CD4-positive, alpha-beta T cell (primary cell): ENCODE data around the gene GABRD. TPM values are rescaled to one million over a fixed set of nuclear protein-coding genes. Genes with fewer than 3 reads are reported as not detected.

Source experiments
- ATAC-seq: fragments of 200-7000 bp; cut with Tn5 transposase; one replicate; pipeline ENCODE4 v1.10.0; 2022; ENCODE audit warnings: mild to moderate bottlenecking; ENCODE audit not compliant: poor library complexity
- CTCF ChIA-PET: fragments of 350-600 bp; sonication (Branson Sonifier 250); formaldehyde crosslinking; loops from one replicate; lab custom pipeline; 2021; ENCODE audit warnings: antibody characterized with exemption, inconsistent platforms; lab: Charles Lee
- POLR2A ChIA-PET: fragments of 350-600 bp; sonication (Branson Sonifier 250); formaldehyde crosslinking; loops from one replicate; lab custom pipeline; 2021; ENCODE audit warnings: antibody characterized with exemption, inconsistent platforms; lab: Charles Lee
- DNase-seq, 14 experiments: peaks; one replicate each; pipeline ENCODE4 v3.0.0-alpha.2; 2013 to 2020; ENCODE audit warnings: mixed read lengths in 2 of 14
- H3K27ac ChIP-seq, 2 donors: one replicate each; pipeline versions ENCODE4 v1.5.1 to v1.7.0; 2013; ENCODE audit warnings: low read length in 2 of 2, low read depth in 1 of 2, mild to moderate bottlenecking in 1 of 2
- H3K27me3 ChIP-seq, 2 experiments: 1 replicate in 1 of 2; 2 replicates in 1 of 2; pipeline versions ENCODE4 v1.6.1 to v1.7.0; 2013; ENCODE audit warnings: low read length in 2 of 2, control low read depth in 1 of 2, mild to moderate bottlenecking in 1 of 2, moderate library complexity in 1 of 2; ENCODE audit not compliant: insufficient read depth in 2 of 2, control insufficient read depth in 1 of 2
- H3K36me3 ChIP-seq: one replicate; pipeline ENCODE4 v1.6.1; 2013; ENCODE audit warnings: low read length, control low read depth; ENCODE audit not compliant: insufficient read depth
- H3K4me1 ChIP-seq: one replicate; pipeline ENCODE4 v1.6.1; 2013; ENCODE audit warnings: low read length, control low read depth; ENCODE audit not compliant: insufficient read depth
- H3K4me3 ChIP-seq: one replicate; pipeline ENCODE4 v1.5.1; 2013; ENCODE audit warnings: mild to moderate bottlenecking, low read length, moderate library complexity
- H3K9me3 ChIP-seq, 2 experiments: 1 replicate in 1 of 2; 2 replicates in 1 of 2; pipeline versions ENCODE4 v1.6.1 to v1.7.0; 2013; ENCODE audit warnings: low read length in 2 of 2, mild to moderate bottlenecking in 2 of 2, control low read depth in 1 of 2, moderate library complexity in 1 of 2; ENCODE audit not compliant: control insufficient read depth in 1 of 2, insufficient read depth in 1 of 2
- H3K27ac Mint-ChIP-seq: one replicate; pipeline ENCODE4 v1.8.0; 2020; ENCODE audit warnings: mixed read lengths
- H3K27me3 Mint-ChIP-seq: one replicate; pipeline ENCODE4 v1.8.0; 2021; ENCODE audit warnings: mixed read lengths
- H3K36me3 Mint-ChIP-seq: one replicate; pipeline ENCODE4 v1.8.0; 2021; ENCODE audit warnings: low read depth, mixed read lengths
- H3K4me1 Mint-ChIP-seq: one replicate; pipeline ENCODE4 v1.8.0; 2021; ENCODE audit warnings: low read depth, mixed read lengths
- H3K4me3 Mint-ChIP-seq: one replicate; pipeline ENCODE4 v1.8.0; 2020; ENCODE audit warnings: mild to moderate bottlenecking, mixed read lengths
- H3K9me3 Mint-ChIP-seq: one replicate; pipeline ENCODE4 v1.8.0; 2020; ENCODE audit warnings: mixed read lengths
- CTCF ChIP-seq: fragments of 200-600 bp; IDR thresholded peaks from one replicate; pipeline ENCODE4 v1.8.0; 2022; ENCODE audit warnings: antibody characterized with exemption, mild to moderate bottlenecking
- intact Hi-C, 2 experiments: fragments of 100-400 bp; cut with DNase I in 1 of 2; cut with micrococcal nuclease in 1 of 2; formaldehyde crosslinking; loops; one replicate each; pipeline versions ENCODE4 v1.15.1 to v1.9.0; 2023 to 2025; cut with DNase I, micrococcal nuclease
- total RNA-seq, 174 experiments: library from RNA in 2 of 174; stranded (reverse) in 2 of 174; gene quantifications; one replicate each; pipeline ENCODE4 v1.2.3 and lab custom pipeline; 2021 to 2026

The GABRD gene
- total RNA-seq, 2 experiments from 2014 or later = 0.38 to 0.42 TPM

GRCh38 chr1:1982379-1983232 lies 36.5 kb upstream of the GABRD start:
- H3K27me3 Mint-ChIP-seq = no peaks in the 10 kb centered on the region
- intact Hi-C loops = no loop called here
- H3K4me1 Mint-ChIP-seq = no peaks in the 10 kb centered on the region
- H3K4me3 Mint-ChIP-seq = no peak overlapping the region
- no peak for TF ChIP-seq CTCF
- ChIA-PET POLR2A (no interaction called here), CTCF (no interaction called here)
- DNase-seq = peak in 1 of 14 experiments; percentile 10
- H3K27ac ChIP-seq = no peak overlapping the region
- peaks cover 3 to 11% of the 10 kb centered on the region in 2 experiments for H3K27me3 ChIP-seq
- H3K36me3 ChIP-seq = no peaks in the 10 kb centered on the region
- no peak overlapping the region for H3K27ac Mint-ChIP-seq
- no peak for ATAC-seq
- H3K36me3 Mint-ChIP-seq = no peaks in the 10 kb centered on the region
- H3K4me3 ChIP-seq = no peak overlapping the region
- H3K9me3 ChIP-seq = peaks cover 0 to 33% of the 10 kb centered on the region in 2 experiments
- H3K4me1 ChIP-seq = no peaks in the 10 kb centered on the region
- no peaks in the 10 kb centered on the region for H3K9me3 Mint-ChIP-seq

- Mint-ChIP-seq H3K36me3 (no peaks in the 10 kb centered on the region), H3K9me3 (no peaks in the 10 kb centered on the region), H3K4me1 (peaks cover 9% of the 10 kb centered on the region), H3K27ac (no peak overlapping the region), H3K4me3 (no peak overlapping the region), H3K27me3 (peaks cover 10% of the 10 kb centered on the region)
- Histone ChIP-seq H3K36me3 (no peaks in the 10 kb centered on the region), H3K4me1 (peaks cover 7% of the 10 kb centered on the region), H3K9me3 (peaks cover 0 to 29% of the 10 kb centered on the region in 2 experiments), H3K27me3 (peaks cover 11% of the 10 kb centered on the region in 2 experiments), H3K4me3 (no peak overlapping the region), H3K27ac (no peak overlapping the region)
- no peak for TF ChIP-seq CTCF
- CTCF ChIA-PET = no interaction called here
- intact Hi-C loops = no loop called here
- ATAC-seq (no peak), DNase-seq (no peak)
- POLR2A ChIA-PET = no interaction called here
Measured at GRCh38 chr1:1984560-1985070, 34.5 kb upstream of the GABRD start.

- H3K4me1 Mint-ChIP-seq = peaks cover 9% of the 10 kb centered on the region
- peaks cover 7% of the 10 kb centered on the region for H3K4me1 ChIP-seq
- intact Hi-C loops = no loop called here
- peaks cover 0 to 21% of the 10 kb centered on the region in 2 experiments for H3K9me3 ChIP-seq
- ATAC-seq (no peak), DNase-seq (no peak)
- H3K9me3 Mint-ChIP-seq = no peaks in the 10 kb centered on the region
- H3K27me3 Mint-ChIP-seq = peaks cover 15% of the 10 kb centered on the region
- TF ChIP-seq CTCF = no peak
- H3K36me3 ChIP-seq = no peaks in the 10 kb centered on the region
- no peak overlapping the region for H3K4me3 Mint-ChIP-seq
- no peak overlapping the region for H3K27ac Mint-ChIP-seq
- H3K27me3 ChIP-seq = peaks cover 11% of the 10 kb centered on the region in 2 experiments
- no peaks in the 10 kb centered on the region for H3K36me3 Mint-ChIP-seq
- ChIA-PET POLR2A (no interaction called here), CTCF (no interaction called here)
- H3K27ac ChIP-seq = no peak overlapping the region
- no peak overlapping the region for H3K4me3 ChIP-seq
Measured at GRCh38 chr1:1985375-1986050, 33.6 kb upstream of the GABRD start.
